Esophagus muscularis mucosa (tissue), 3 donors: ENCODE data around the gene SDK2.

Experiments
- POLR2A ChIP-seq: fragments of 450-650 bp; IDR thresholded peaks from one replicate; pipeline ENCODE4 v1.6.1; 2017; ENCODE audit warnings: antibody characterized with exemption, moderate library complexity, mild to moderate bottlenecking, low read depth
- TF ChIP-seq, protein P1 (sequence below), 3 experiments: fragments of 200-600 bp in 2 of 3; fragments of 450-650 bp in 1 of 3; sonication (generic) in 2 of 3; IDR thresholded peaks; one replicate each; pipeline ENCODE4 v1.5.1; 2017 to 2019; ENCODE audit warnings: antibody characterized with exemption in 3 of 3, mild to moderate bottlenecking in 2 of 3, moderate library complexity in 1 of 3

DNA sequence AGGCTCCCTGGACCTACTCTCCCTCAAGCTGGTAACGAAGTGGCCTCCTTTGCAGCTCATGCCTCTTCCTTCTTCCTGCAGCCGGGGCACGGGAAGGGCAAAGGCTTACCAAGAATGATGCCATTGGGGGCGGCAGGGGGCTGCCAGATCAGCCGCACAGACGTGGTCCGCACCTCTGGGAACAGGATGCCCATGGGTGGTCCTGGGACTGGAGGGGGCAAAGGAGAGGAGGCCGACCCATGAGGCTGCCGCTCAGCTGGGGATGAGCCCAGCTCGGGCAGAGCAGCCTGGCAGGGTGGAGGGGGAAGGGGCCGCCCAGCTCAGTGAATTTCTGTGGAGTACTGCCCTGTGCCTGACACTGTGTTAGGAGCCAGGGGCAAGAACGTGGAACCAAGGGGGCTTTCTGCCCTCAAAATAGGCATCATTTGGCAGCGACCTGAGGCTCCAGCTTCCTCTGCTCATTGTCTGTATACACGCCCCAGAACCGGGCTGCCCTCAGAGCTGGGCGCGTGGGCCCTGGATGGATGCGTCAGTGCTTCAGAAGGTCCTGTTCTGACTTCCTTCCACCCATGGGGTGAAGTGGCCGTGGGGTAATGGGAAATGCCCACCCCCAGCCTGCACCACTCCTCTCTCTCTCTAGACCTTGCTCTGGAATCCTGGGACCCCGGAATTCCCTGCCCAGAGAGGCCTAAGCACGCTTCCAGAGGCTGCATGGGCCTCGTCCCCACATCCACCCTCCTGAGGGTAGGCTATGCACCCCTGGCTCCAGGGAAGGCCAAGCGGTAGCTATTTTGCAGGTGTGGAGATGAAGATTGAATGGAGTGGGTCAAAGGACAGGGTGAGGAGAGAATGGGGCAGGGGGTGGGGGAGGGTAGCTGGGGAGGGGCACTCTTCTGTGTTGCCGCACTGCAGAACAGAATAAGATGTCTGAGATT lies 252.6 kb downstream of the SDK2 start:
- TF ChIP-seq, protein P1, sequence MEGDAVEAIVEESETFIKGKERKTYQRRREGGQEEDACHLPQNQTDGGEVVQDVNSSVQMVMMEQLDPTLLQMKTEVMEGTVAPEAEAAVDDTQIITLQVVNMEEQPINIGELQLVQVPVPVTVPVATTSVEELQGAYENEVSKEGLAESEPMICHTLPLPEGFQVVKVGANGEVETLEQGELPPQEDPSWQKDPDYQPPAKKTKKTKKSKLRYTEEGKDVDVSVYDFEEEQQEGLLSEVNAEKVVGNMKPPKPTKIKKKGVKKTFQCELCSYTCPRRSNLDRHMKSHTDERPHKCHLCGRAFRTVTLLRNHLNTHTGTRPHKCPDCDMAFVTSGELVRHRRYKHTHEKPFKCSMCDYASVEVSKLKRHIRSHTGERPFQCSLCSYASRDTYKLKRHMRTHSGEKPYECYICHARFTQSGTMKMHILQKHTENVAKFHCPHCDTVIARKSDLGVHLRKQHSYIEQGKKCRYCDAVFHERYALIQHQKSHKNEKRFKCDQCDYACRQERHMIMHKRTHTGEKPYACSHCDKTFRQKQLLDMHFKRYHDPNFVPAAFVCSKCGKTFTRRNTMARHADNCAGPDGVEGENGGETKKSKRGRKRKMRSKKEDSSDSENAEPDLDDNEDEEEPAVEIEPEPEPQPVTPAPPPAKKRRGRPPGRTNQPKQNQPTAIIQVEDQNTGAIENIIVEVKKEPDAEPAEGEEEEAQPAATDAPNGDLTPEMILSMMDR (IDR thresholded peaks at IDR 0.05) = no peak
- no peak for TF ChIP-seq POLR2A
